OCI-LY3 (cell line): ENCODE measurements around the gene MAMDC2.

Experiments used
- H2AFZ ChIP-seq: fragments of 200-600, 300-600 bp; shearing (Covaris generic); 2 replicates; pipeline ENCODE4 v1.6.0; 2014; ENCODE audit warnings: antibody characterized with exemption, low read depth, low read length
- H3K27ac ChIP-seq: fragments of 200-600, 300-600 bp; sonication (generic); 2 replicates; pipeline ENCODE4 v1.5.1; 2014; ENCODE audit warnings: mild to moderate bottlenecking, low read length, moderate library complexity, mixed read lengths
- H3K27me3 ChIP-seq: fragments of 200-600, 300-600 bp; sonication (generic); 2 replicates; pipeline ENCODE4 v1.6.1; 2014; ENCODE audit warnings: low read depth, low read length, mixed read lengths
- H3K36me3 ChIP-seq: fragments of 200-600, 300-600 bp; sonication (generic); replicated peaks from 2 replicates; pipeline ENCODE3; 2014; ENCODE audit warnings: low read depth, low read length, mixed read lengths
- H3K4me1 ChIP-seq: fragments of 300-600, 200-600 bp; sonication (generic); 2 replicates; pipeline ENCODE4 v1.6.1; 2014; ENCODE audit warnings: low read length, mixed read lengths
- H3K4me2 ChIP-seq: fragments of 200-600, 300-600 bp; sonication (generic); 2 replicates; pipeline ENCODE4 v1.6.1; 2014; ENCODE audit warnings: low read length, mixed read lengths
- H3K4me3 ChIP-seq: fragments of 300-600, 200-600 bp; sonication (generic); 2 replicates; pipeline ENCODE4 v1.5.1; 2014; ENCODE audit warnings: antibody characterized with exemption, mild to moderate bottlenecking, low read length, moderate library complexity
- H3K79me2 ChIP-seq: fragments of 300-600, 200-600 bp; shearing (Covaris generic); 2 replicates; pipeline ENCODE4 v1.6.1; 2014; ENCODE audit warnings: mild to moderate bottlenecking, low read length, mixed read lengths
- H3K9ac ChIP-seq: fragments of 300-600, 200-600 bp; shearing (Covaris generic); 2 replicates; pipeline ENCODE4 v1.6.0; 2014; ENCODE audit warnings: mild to moderate bottlenecking, low read length, moderate library complexity
- H3K9me3 ChIP-seq: fragments of 200-600, 300-600 bp; shearing (Covaris generic); 2 replicates; pipeline ENCODE4 v1.6.1; 2014; ENCODE audit warnings: low read length, mixed read lengths; ENCODE audit not compliant: insufficient read depth
- H4K20me1 ChIP-seq: fragments of 200-600, 300-600 bp; sonication (generic); 2 replicates; pipeline ENCODE4 v1.6.1; 2016; ENCODE audit warnings: low read length, mixed read lengths; ENCODE audit not compliant: insufficient read depth
- CTCF ChIP-seq: fragments of 200-600, 300-600 bp; sonication (generic); IDR thresholded peaks from 2 replicates; pipeline ENCODE4 v1.5.1; 2014; ENCODE audit warnings: antibody characterized with exemption, low read length, low read depth
- EZH2phosphoT487 ChIP-seq: fragments of 200-600 bp; shearing (Covaris generic); IDR thresholded peaks from 2 replicates; pipeline ENCODE4 v1.6.1; 2018; ENCODE audit warnings: antibody characterized with exemption, mixed run types, low read depth

The MAMDC2 gene

GRCh38 chr9:70112981-70113380 is 69.3 kb downstream of the MAMDC2 start:
- Histone ChIP-seq H3K79me2 (no peaks in the 10 kb centered on the region), H3K9me3 (no peaks in the 10 kb centered on the region), H3K4me2 (no peak overlapping the region), H3K4me1 (peaks cover 21% of the 10 kb centered on the region), H3K27ac (no peak overlapping the region), H4K20me1 (no peaks in the 10 kb centered on the region), H3K27me3 (0 out of 2 replicates have a peak, but pooled peaks cover 10% of the 10 kb centered on the region), H3K4me3 (no peak overlapping the region), H2AFZ (no peak overlapping the region), H3K36me3 (no peaks in the 10 kb centered on the region), H3K9ac (no peak overlapping the region)
- TF ChIP-seq EZH2phosphoT487: no peak
- TF ChIP-seq CTCF: no peak

GRCh38 chr9:70113403-70114022 is 69.9 kb downstream of the MAMDC2 start:
- Histone ChIP-seq H3K36me3 (no peaks in the 10 kb centered on the region), H4K20me1 (no peaks in the 10 kb centered on the region), H3K79me2 (no peaks in the 10 kb centered on the region), H2AFZ (no peak overlapping the region), H3K9me3 (no peaks in the 10 kb centered on the region), H3K4me1 (peaks cover 21% of the 10 kb centered on the region), H3K9ac (no peak overlapping the region), H3K4me3 (no peak overlapping the region), H3K27me3 (0 out of 2 replicates have a peak, but pooled peaks cover 10% of the 10 kb centered on the region), H3K4me2 (0 out of 2 replicates have a peak overlapping the region, but pooled peaks have one; percentile 16), H3K27ac (no peak overlapping the region)
- peak; percentile 85 for TF ChIP-seq CTCF
- no peak for TF ChIP-seq EZH2phosphoT487

- peaks cover 21% of the 10 kb centered on the region for H3K4me1 ChIP-seq
- H2AFZ ChIP-seq: no peak overlapping the region
- H3K27ac ChIP-seq: no peak overlapping the region
- H3K9me3 ChIP-seq: no peaks in the 10 kb centered on the region
- H3K79me2 ChIP-seq: no peaks in the 10 kb centered on the region
- H3K9ac ChIP-seq: no peak overlapping the region
- no peak overlapping the region for H3K4me3 ChIP-seq
- H4K20me1 ChIP-seq: no peaks in the 10 kb centered on the region
- peaks cover 5% of the 10 kb centered on the region; the same call in 1 of the 2 replicates for H3K27me3 ChIP-seq
- no peaks in the 10 kb centered on the region for H3K36me3 ChIP-seq
- TF ChIP-seq EZH2phosphoT487 (no peak), CTCF (no peak)
- H3K4me2 ChIP-seq: no peak overlapping the region
These were observed 71.2 kb downstream of the MAMDC2 start for GRCh38 chr9:70114898-70115297.

- no peak overlapping the region for H3K4me3 ChIP-seq
- H3K4me1 ChIP-seq: peaks cover 4% of the 10 kb centered on the region
- no peak overlapping the region for H3K9ac ChIP-seq
- peaks cover 5% of the 10 kb centered on the region; the same call in 1 of the 2 replicates for H3K27me3 ChIP-seq
- TF ChIP-seq EZH2phosphoT487: no peak
- TF ChIP-seq CTCF: no peak
- H3K4me2 ChIP-seq: no peak overlapping the region
- H3K36me3 ChIP-seq: no peaks in the 10 kb centered on the region
- no peak overlapping the region for H2AFZ ChIP-seq
- H3K9me3 ChIP-seq: no peaks in the 10 kb centered on the region
- H3K79me2 ChIP-seq: no peaks in the 10 kb centered on the region
- H4K20me1 ChIP-seq: no peaks in the 10 kb centered on the region
- H3K27ac ChIP-seq: no peak overlapping the region
These were observed 74.2 kb downstream of the MAMDC2 start for GRCh38 chr9:70117835-70118319.
